Kidney (tissue), 14 donors: ENCODE measurements around the gene NOLC1. TPM values are rescaled to one million over a fixed set of nuclear protein-coding genes. Genes with fewer than 3 reads are reported as not detected.

ENCODE experiments used
- DNase-seq, 5 donors: peaks; one replicate each; pipeline ENCODE4 v3.0.0-alpha.2; 2013 to 2020
- FAIRE-seq: peaks from 2 replicates; lab custom pipeline; 2012; peaks lifted over from hg19 to GRCh38; lab: Jason Lieb, UNC
- H3K27ac ChIP-seq, 2 donors: one replicate each; pipeline ENCODE4 v1.7.0; 2013; ENCODE audit warnings: low read depth in 2 of 2, low read length in 2 of 2, inconsistent platforms in 1 of 2
- H3K27me3 ChIP-seq: one replicate; pipeline ENCODE4 v1.7.1; 2013; ENCODE audit warnings: low read length, inconsistent platforms; ENCODE audit not compliant: control insufficient read depth, insufficient read depth
- H3K36me3 ChIP-seq, 3 donors: one replicate each; pipeline versions ENCODE4 v1.7.0 to v1.7.1; 2013; ENCODE audit warnings: low read length in 3 of 3, control low read depth in 1 of 3, inconsistent platforms in 1 of 3; ENCODE audit not compliant: insufficient read depth in 3 of 3, control insufficient read depth in 2 of 3
- H3K4me1 ChIP-seq, 3 donors: one replicate each; pipeline versions ENCODE4 v1.7.0 to v1.7.1; 2013; ENCODE audit warnings: low read length in 3 of 3, inconsistent platforms in 1 of 3, low read depth in 1 of 3; ENCODE audit not compliant: control insufficient read depth in 2 of 3, insufficient read depth in 2 of 3
- H3K4me3 ChIP-seq, 3 donors: one replicate each; pipeline versions ENCODE4 v1.7.0 to v1.8.1; 2013; ENCODE audit warnings: low read length in 3 of 3, control low read depth in 1 of 3, inconsistent platforms in 1 of 3
- H3K9ac ChIP-seq, 3 donors: one replicate each; pipeline versions ENCODE4 v1.7.0 to v1.7.1; 2013; ENCODE audit warnings: low read length in 3 of 3, control low read depth in 1 of 3, inconsistent platforms in 1 of 3
- H3K9me3 ChIP-seq, 3 donors: one replicate each; pipeline versions ENCODE4 v1.7.0 to v1.7.1; 2013; ENCODE audit warnings: low read length in 3 of 3, control low read depth in 1 of 3, inconsistent platforms in 1 of 3; ENCODE audit not compliant: control insufficient read depth in 2 of 3, insufficient read depth in 1 of 3
- intact Hi-C: fragments of 100-400 bp; cut with DNase I; formaldehyde crosslinking; loops from one replicate; pipeline ENCODE4 v1.11.1; 2022
- polyA plus RNA-seq: library from polyadenylated mRNA; stranded (reverse); fragments of 350-450 nt; fragmentation: Illumina TruSeq; extraction: RNeasy Lipid Tissue Mini Kit (QIAGEN cat#74804); gene quantifications from one replicate; pipeline ENCODE4 v1.2.3, GENCODE V29; 2014; ENCODE audit warnings: low read depth, low replicate concordance; ENCODE audit not compliant: insufficient read depth
- total RNA-seq: library from RNA; stranded (reverse); fragmentation: NEBNext Ultra II Directional; extraction: Animal tissue kit (Norgen Biotek cat#: 25700); gene quantifications from one replicate; pipeline ENCODE4 v1.2.1, GENCODE V29; 2021
- TF ChIP-seq, protein P1 (sequence below): IDR thresholded peaks from 3 replicates; pipeline ENCODE4 v1.5.1; 2012; ENCODE audit warnings: mild to moderate bottlenecking, moderate library complexity, borderline replicate concordance; ENCODE audit not compliant: insufficient read depth; ENCODE audit errors: extremely low read depth
- donor health status: control.
- donor health status: control.
- donor health status: control.
- donor health status: control.
- donor health status: control.
- donor health status: DM: yes; HTN: yes; CAD: no.
- donor health status: Normal renal cell carcinoma (clear cell type).

NOLC1 gene
- total and polyA plus RNA-seq, 2 donors from 2014 or later = 20.1 to 50.4 TPM

- peak within 1 kb of the TSS; percentile 92 to 97 for H3K27ac ChIP-seq
- H3K4me1 ChIP-seq = peaks cover 0 to 12% (median 10%) of the 10 kb centered on the region in 3 donors
- no peaks in the 10 kb centered on the region for H3K9me3 ChIP-seq
- H3K27me3 ChIP-seq = no peaks in the 10 kb centered on the region
- peak within 1 kb of the TSS; percentile 87 to 98 (median 97) for H3K4me3 ChIP-seq
- peak; percentile 98 to 100 (median 99) for DNase-seq
- peaks cover 0 to under 1% (median under 1%) of the 10 kb centered on the region in 3 donors for H3K36me3 ChIP-seq
- TF ChIP-seq, protein P1, sequence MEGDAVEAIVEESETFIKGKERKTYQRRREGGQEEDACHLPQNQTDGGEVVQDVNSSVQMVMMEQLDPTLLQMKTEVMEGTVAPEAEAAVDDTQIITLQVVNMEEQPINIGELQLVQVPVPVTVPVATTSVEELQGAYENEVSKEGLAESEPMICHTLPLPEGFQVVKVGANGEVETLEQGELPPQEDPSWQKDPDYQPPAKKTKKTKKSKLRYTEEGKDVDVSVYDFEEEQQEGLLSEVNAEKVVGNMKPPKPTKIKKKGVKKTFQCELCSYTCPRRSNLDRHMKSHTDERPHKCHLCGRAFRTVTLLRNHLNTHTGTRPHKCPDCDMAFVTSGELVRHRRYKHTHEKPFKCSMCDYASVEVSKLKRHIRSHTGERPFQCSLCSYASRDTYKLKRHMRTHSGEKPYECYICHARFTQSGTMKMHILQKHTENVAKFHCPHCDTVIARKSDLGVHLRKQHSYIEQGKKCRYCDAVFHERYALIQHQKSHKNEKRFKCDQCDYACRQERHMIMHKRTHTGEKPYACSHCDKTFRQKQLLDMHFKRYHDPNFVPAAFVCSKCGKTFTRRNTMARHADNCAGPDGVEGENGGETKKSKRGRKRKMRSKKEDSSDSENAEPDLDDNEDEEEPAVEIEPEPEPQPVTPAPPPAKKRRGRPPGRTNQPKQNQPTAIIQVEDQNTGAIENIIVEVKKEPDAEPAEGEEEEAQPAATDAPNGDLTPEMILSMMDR = peak; percentile 77
- intact Hi-C loops = no loop called here
- no peak for FAIRE-seq
- H3K9ac ChIP-seq = peak within 1 kb of the TSS; percentile 79 to 91 (median 82)
These were observed 19.4 kb upstream of the NOLC1 start, which contains the start of gene PPRC1 for GRCh38 chr10:102132563-102133372. PPRC1 (plus strand) TSS chr10:102133040; CDS start chr10:102133069, 29 bp downstream.

GRCh38 chr10:102133373-102134195 is 18.6 kb upstream of the NOLC1 start:
- DNase-seq (peak; percentile 79 to 93 (median 89)), FAIRE-seq (no peak)
- TF ChIP-seq, protein P1 = no peak
- H3K27ac ChIP-seq = peak overlapping the region; percentile 92 to 97
- peak overlapping the region; percentile 87 to 98 (median 97) for H3K4me3 ChIP-seq
- intact Hi-C loops = no loop called here
- H3K9ac ChIP-seq = peak overlapping the region; percentile 64 to 79 (median 69)
- H3K36me3 ChIP-seq = peaks cover 0 to 9% (median 9%) of the 10 kb centered on the region in 3 donors
- H3K27me3 ChIP-seq = no peaks in the 10 kb centered on the region
- H3K4me1 ChIP-seq = peaks cover 0 to 12% (median 10%) of the 10 kb centered on the region in 3 donors
- no peaks in the 10 kb centered on the region for H3K9me3 ChIP-seq

- DNase-seq = no peak
- TF ChIP-seq, protein P1 = no peak
- H3K9me3 ChIP-seq = no peaks in the 10 kb centered on the region
- no peaks in the 10 kb centered on the region for H3K27me3 ChIP-seq
- FAIRE-seq = no peak
- H3K27ac ChIP-seq = no peak overlapping the region
- peak overlapping the region; percentile 87 to 98 (median 97) for H3K4me3 ChIP-seq
- H3K4me1 ChIP-seq = peaks cover 0 to 12% (median 10%) of the 10 kb centered on the region in 3 donors
- peaks cover 0 to 17% (median 14%) of the 10 kb centered on the region in 3 donors for H3K36me3 ChIP-seq
- H3K9ac ChIP-seq = peak overlapping the region in 1 of 3 donors; percentile 79
- intact Hi-C loops = no loop called here
These were observed 17.8 kb upstream of the NOLC1 start for GRCh38 chr10:102134416-102134815.
